Naive thymus-derived CD8-positive, alpha-beta T cell (primary cell): ENCODE data around the gene TNFRSF25. TPM values are rescaled to one million over a fixed set of nuclear protein-coding genes. Genes with fewer than 3 reads are reported as not detected.
"Not testable (repeated sequence)": the region's sequence is repeated elsewhere in the genome, so short reads cannot be mapped to it uniquely, and the experiment has no call there.

Experiments
- ATAC-seq, 2 donors: fragments of 150-1000 bp; cut with Tn5 transposase in 1 of 2; sonication (Bioruptor Pico), chemical (Tn5 transposase) in 1 of 2; 1 replicate in 1 of 2; 2 replicates in 1 of 2; pipeline ENCODE4 v1.10.0; 2021; ENCODE audit warnings: mild to moderate bottlenecking in 2 of 2, moderate library complexity in 2 of 2
- POLR2A ChIA-PET: fragments of 350-600 bp; sonication (Branson Sonifier 250); formaldehyde crosslinking; loops from one replicate; lab custom pipeline; 2021; ENCODE audit warnings: antibody characterized with exemption; lab: Charles Lee
- DNase-seq, 10 donors: peaks; one replicate each; pipeline versions ENCODE4 v3.0.0 to v3.0.0-alpha.2; 2020 to 2022
- H3K27ac Mint-ChIP-seq, 10 donors: one replicate each; pipeline ENCODE4 v1.8.0; 2020 to 2022; ENCODE audit warnings: mild to moderate bottlenecking in 10 of 10, mixed read lengths in 10 of 10, moderate library complexity in 4 of 10, inconsistent platforms in 1 of 10
- H3K27me3 Mint-ChIP-seq, 5 donors: one replicate each; pipeline ENCODE4 v1.8.0; 2021 to 2022; ENCODE audit warnings: mixed read lengths in 5 of 5
- H3K36me3 Mint-ChIP-seq, 3 donors: one replicate each; pipeline ENCODE4 v1.8.0; 2020 to 2022; ENCODE audit warnings: mixed read lengths in 3 of 3, mild to moderate bottlenecking in 2 of 3, inconsistent platforms in 1 of 3
- H3K4me1 Mint-ChIP-seq, 4 donors: one replicate each; pipeline ENCODE4 v1.8.0; 2021 to 2022; ENCODE audit warnings: mixed read lengths in 4 of 4
- H3K4me3 Mint-ChIP-seq, 10 donors: one replicate each; pipeline ENCODE4 v1.8.0; 2020 to 2022; ENCODE audit warnings: mild to moderate bottlenecking in 10 of 10, mixed read lengths in 10 of 10, moderate library complexity in 6 of 10, inconsistent platforms in 1 of 10
- H3K9me3 Mint-ChIP-seq, 9 donors: one replicate each; pipeline ENCODE4 v1.8.0; 2020 to 2022; ENCODE audit warnings: mixed read lengths in 9 of 9, mild to moderate bottlenecking in 3 of 9, inconsistent platforms in 1 of 9, moderate library complexity in 1 of 9
- polyA plus RNA-seq, 3 donors: library from polyadenylated mRNA; unstranded; fragments of 300-500 nt; fragmentation: Illumina TruSeq; gene quantifications; one replicate each; pipeline ENCODE4 v1.2.3, GENCODE V29; 2021
- total RNA-seq, 8 experiments: library from RNA in 2 of 8; stranded (reverse) in 2 of 8; gene quantifications; one replicate each; pipeline ENCODE4 v1.2.3 and lab custom pipeline; 2021 to 2026

TNFRSF25 gene
- total and polyA plus RNA-seq, 5 experiments from 2014 or later: 7.2 to 381 (median 28.7) TPM

DNA sequence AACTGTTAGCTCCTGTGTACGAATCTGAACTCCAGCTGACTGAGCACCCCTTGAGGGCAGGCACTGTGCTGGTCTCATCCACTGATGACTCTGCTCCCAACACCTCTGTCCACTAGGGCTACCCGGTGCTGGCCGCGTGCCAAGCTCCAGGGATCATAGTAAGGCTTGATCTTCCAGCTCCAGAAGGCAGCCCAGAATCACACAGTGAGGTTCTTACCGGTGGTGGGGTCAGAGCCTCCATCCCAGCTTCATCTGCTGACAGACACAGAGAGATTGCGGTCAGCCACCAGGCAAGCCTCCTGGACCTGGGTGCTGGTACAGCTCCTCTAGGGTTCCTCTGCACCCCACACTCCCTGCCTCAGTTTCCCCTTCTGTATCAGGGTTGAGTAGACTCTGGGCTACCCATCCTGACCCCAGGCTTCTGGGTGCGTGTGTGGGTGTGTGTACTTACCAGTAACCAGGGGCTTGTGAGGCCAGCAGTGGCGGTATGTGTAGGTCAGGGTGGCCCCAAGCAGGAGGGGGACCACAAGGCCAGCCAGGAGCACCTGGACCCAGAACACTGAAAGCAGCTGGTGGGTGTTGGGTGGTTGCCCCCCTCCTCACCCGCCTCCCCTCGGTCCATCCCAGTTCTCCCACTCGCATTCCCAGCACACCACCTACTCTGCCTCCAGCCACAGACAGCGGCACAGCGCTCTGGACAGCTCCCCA, 3.4 kb downstream of the TNFRSF25 start:
- ATAC-seq (no peak), DNase-seq (no peak)
- peaks cover 32 to 62% (median 51%) of the 10 kb centered on the region in 4 donors for H3K4me1 Mint-ChIP-seq
- peaks cover 0 to 35% (median 12%) of the 10 kb centered on the region in 3 donors for H3K36me3 Mint-ChIP-seq
- H3K27ac Mint-ChIP-seq: peak overlapping the region; percentile 77 to 95 (median 92)
- H3K27me3 Mint-ChIP-seq: peaks cover 0 to 5% (median 0%) of the 10 kb centered on the region in 5 donors
- peak overlapping the region in 8 of 10 donors; percentile 47 to 82 (median 70) for H3K4me3 Mint-ChIP-seq
- H3K9me3 Mint-ChIP-seq: no peaks in the 10 kb centered on the region
- POLR2A ChIA-PET: interaction anchor here (0.6 to 4.7 kb wide), 8 partner anchors 8 to 150 kb away, joined by 3 to 30 read pairs (median 3); partner anchors contain the start of gene PLEKHG5

DNA sequence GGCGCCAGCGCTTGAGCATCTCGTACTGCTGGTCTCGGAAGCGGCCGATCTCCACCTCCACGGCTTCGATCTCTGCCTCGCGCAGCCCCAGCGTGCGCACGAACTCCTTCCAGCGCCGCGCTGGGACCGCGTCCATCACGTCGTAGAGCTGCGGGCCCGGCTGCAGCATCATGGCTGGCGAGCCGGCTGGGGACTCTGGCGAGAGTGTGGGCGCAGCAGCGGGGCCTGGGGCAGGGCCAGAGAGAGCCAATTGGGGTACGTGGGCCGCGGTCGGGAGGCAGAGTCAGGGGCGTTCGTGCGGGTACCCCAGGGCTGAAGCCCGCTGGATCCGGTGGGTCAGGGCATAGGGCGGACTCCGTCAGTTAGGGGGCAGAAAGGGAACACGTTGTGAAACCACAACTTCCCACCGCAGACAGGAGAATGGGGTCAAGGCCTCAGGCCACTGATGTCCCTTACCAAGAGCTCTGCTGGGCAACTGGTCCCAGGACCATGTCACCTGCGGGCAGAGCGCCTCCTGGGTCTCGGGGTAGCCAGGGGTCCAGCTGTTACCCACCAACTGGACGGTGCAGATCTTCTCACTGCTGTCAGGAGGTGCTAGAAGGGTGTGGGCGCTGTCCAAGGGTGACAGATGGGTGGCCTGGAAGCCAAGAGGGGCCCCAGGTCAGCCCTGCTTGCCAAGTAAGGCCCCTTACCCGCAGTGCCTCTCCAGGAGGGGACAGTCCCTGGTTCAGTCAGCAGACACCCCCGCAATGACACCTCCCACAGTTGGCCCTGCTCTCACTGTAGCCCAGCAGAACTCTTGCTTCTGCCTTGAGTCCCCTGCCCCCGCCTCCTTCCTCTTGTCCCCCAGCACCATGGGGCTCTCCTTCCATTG, 4.2 kb downstream of the TNFRSF25 start:
- Mint-ChIP-seq H3K27ac (peak overlapping the region; percentile 77 to 99 (median 93)), H3K27me3 (peaks cover 0 to 9% (median 3%) of the 10 kb centered on the region in 5 donors), H3K9me3 (no peaks in the 10 kb centered on the region), H3K4me1 (peaks cover 31 to 69% (median 53%) of the 10 kb centered on the region in 4 donors), H3K4me3 (peak overlapping the region in 9 of 10 donors; percentile 10 to 92 (median 76)), H3K36me3 (peaks cover 0 to 39% (median 12%) of the 10 kb centered on the region in 3 donors)
- no peak for ATAC-seq
- POLR2A ChIA-PET: interaction anchor here (0.6 to 4.7 kb wide), 8 partner anchors 7 to 150 kb away, joined by 3 to 30 read pairs (median 4); partner anchors contain the start of genes NOL9, PLEKHG5 and TAS1R1
- no peak for DNase-seq

DNA sequence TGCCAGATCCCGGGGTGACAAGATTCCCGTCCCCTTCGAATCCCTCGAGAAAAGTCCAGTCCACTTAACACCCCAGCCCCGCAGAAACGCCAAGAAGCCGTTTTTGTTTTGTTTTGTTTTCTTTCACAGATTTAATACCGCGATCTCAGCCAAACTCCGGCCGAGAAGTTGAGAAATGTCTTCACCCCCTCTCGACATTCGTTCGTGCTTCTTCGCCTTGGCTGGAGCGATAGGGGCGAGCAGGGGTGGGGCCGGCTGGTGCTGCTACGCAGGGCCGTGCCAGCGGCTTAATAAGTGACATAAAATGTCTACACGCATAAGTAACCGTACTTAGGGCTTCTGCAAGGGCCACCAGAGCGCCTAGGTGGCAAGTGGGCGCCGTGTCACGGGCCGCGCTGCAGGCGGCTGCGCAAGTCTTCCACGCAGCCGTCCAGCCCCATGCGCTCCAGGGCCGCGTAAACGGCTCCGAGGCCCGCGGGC, 4.9 kb downstream of the TNFRSF25 start:
- H3K27ac Mint-ChIP-seq: peak overlapping the region; percentile 93 to 99 (median 98)
- POLR2A ChIA-PET: interaction anchor here (0.6 to 4.7 kb wide), 9 partner anchors 7 to 243 kb away, joined by 4 to 58 read pairs (median 15); partner anchors contain the start of genes ACOT7, NOL9, PLEKHG5 and TAS1R1
- DNase-seq: no peak
- peaks cover 32 to 73% (median 53%) of the 10 kb centered on the region in 4 donors for H3K4me1 Mint-ChIP-seq
- H3K27me3 Mint-ChIP-seq: peaks cover 1 to 15% (median 7%) of the 10 kb centered on the region in 5 donors
- peaks cover 0 to 42% (median 12%) of the 10 kb centered on the region in 3 donors for H3K36me3 Mint-ChIP-seq
- H3K4me3 Mint-ChIP-seq: peak overlapping the region; percentile 76 to 95 (median 91)
- no peaks in the 10 kb centered on the region for H3K9me3 Mint-ChIP-seq
- no peak for ATAC-seq

DNA sequence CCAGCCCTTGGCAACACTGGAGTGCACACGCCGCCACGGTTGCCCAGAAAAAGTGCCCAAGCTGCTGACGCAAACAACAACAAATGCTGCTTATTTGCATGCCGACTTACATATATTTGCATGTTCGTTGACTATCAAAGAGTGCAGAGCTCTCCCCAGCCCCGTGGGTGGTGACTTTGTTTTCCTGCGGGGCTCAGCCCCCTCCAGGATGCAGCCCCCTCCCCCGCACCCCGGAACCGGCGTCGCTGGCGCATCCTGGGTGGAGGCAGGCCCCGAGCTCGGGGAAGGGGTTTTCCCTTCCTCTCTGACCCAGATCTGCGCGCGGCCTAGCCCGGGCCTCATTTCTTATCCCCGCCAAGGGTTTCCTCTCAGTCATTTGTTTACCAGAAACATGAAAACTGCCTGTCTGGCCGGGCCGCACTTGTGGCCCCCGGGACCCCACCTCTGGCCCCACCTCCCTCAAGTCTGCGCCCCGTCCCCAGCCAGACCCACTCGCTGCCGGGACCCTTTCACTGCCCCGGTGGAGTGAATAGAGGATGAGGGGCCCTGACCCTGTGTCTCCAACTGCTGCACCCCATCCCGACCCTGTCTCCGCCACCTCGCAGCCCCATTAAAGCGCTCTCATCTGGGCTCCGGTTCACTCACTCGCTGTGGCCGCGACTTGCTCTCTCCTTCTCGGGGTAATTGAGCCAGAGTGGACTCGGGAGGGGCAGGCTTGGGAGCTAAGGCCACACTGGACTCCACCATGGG, 5.5 kb downstream of the TNFRSF25 start:
- POLR2A ChIA-PET: interaction anchor here (0.6 to 4.7 kb wide), 17 partner anchors 8 to 244 kb away, joined by 3 to 58 read pairs (median 7); partner anchors contain the start of genes ACOT7, NOL9, PHF13 and PLEKHG5
- H3K4me3 Mint-ChIP-seq: peak overlapping the region; percentile 76 to 95 (median 91)

DNA sequence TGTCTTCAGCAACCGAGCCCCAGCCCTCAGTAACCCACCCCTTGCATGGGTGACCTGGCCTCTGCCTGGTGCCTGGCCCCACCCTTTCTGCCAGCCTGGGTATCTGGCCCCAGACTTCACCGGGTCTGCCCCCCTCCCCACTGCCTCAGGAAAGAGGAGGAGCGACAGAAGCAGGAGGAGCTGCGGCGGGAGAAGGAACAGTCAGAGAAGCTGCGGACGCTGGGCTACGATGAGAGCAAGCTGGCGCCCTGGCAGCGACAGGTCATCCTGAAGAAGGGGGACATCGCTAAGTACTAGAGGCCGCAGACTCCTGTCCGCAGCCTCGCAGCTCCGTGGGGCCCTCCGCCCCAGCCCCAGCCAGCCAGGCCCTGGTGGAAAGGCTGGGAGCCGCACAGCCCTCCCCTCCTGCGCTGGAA, 6.1 kb downstream of the TNFRSF25 start:
- Mint-ChIP-seq H3K4me1 (peaks cover 31 to 71% (median 53%) of the 10 kb centered on the region in 4 donors), H3K27me3 (peaks cover 1 to 24% (median 10%) of the 10 kb centered on the region in 5 donors), H3K9me3 (no peaks in the 10 kb centered on the region), H3K4me3 (peak overlapping the region; percentile 76 to 95 (median 91)), H3K27ac (peak overlapping the region; percentile 93 to 99 (median 98)), H3K36me3 (peaks cover 0 to 40% (median 12%) of the 10 kb centered on the region in 3 donors)
- DNase-seq: peak in 9 of 10 donors; percentile 36 to 78 (median 41)
- POLR2A ChIA-PET: interaction anchor here (0.6 to 4.7 kb wide), 18 partner anchors 7 to 154 kb away, joined by 3 to 58 read pairs (median 6); partner anchors contain the start of genes ACOT7, NOL9, PHF13 and PLEKHG5
- ATAC-seq: peak; percentile 26 to 40

More for the DNA sequence above, 5.5 kb downstream of the TNFRSF25 start:
- no peaks in the 10 kb centered on the region for H3K9me3 Mint-ChIP-seq
- DNase-seq (peak; percentile 73 to 94 (median 90)), ATAC-seq (peak; percentile 84 to 87)
- H3K27me3 Mint-ChIP-seq: peaks cover 1 to 21% (median 10%) of the 10 kb centered on the region in 5 donors
- peaks cover 33 to 75% (median 54%) of the 10 kb centered on the region in 4 donors for H3K4me1 Mint-ChIP-seq
- H3K27ac Mint-ChIP-seq: peak overlapping the region; percentile 93 to 99 (median 98)
- peaks cover 0 to 42% (median 12%) of the 10 kb centered on the region in 3 donors for H3K36me3 Mint-ChIP-seq

DNA sequence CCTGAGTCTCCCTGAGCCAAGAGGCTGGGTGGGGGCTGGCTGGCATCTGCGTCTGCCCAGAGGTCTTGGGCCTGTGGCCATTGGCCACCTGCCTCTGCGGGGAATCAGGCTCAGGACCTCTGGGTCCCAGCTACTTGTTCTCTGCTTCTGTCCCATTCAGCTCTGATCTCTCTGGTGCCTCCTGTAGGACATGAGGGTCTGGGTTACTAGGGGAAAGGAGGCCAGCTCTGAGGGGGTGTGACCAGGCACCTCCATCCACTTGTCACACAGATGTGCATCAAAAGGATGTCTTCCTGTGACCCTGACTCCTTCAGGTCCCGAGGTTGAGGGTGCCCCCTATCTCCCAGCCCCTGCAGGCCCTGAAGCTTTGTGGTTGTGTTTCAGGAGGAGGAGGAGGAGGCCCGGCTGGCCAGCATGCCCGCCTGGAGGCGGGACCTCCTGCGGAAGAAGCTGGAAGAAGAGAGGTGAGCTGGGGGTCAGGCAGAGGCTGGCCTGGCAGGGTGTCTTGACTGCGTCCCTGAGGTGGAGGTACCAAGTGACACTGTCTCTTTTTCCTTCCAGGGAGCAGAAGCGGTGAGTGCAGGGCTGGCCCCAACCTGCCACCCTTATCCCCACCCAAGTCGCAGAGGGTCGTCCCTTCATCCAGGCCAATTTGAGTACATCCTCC, 9.0 kb downstream of the TNFRSF25 start:
- no peak for ATAC-seq
- Mint-ChIP-seq H3K36me3 (peaks cover 0 to 26% (median 6%) of the 10 kb centered on the region in 3 donors), H3K27ac (peak overlapping the region in 3 of 10 donors; percentile 21 to 44 (median 23)), H3K4me3 (peak overlapping the region in 4 of 10 donors; percentile 1 to 34 (median 24)), H3K27me3 (peaks cover 4 to 47% (median 23%) of the 10 kb centered on the region in 5 donors), H3K4me1 (peaks cover 21 to 55% (median 36%) of the 10 kb centered on the region in 4 donors), H3K9me3 (no peaks in the 10 kb centered on the region)
- DNase-seq: no peak
- POLR2A ChIA-PET: interaction anchor here (0.6 to 3.2 kb wide), 3 partner anchors 10 to 33 kb away, joined by 3 to 25 read pairs (median 4); partner anchors contain the start of gene TNFRSF25

DNA sequence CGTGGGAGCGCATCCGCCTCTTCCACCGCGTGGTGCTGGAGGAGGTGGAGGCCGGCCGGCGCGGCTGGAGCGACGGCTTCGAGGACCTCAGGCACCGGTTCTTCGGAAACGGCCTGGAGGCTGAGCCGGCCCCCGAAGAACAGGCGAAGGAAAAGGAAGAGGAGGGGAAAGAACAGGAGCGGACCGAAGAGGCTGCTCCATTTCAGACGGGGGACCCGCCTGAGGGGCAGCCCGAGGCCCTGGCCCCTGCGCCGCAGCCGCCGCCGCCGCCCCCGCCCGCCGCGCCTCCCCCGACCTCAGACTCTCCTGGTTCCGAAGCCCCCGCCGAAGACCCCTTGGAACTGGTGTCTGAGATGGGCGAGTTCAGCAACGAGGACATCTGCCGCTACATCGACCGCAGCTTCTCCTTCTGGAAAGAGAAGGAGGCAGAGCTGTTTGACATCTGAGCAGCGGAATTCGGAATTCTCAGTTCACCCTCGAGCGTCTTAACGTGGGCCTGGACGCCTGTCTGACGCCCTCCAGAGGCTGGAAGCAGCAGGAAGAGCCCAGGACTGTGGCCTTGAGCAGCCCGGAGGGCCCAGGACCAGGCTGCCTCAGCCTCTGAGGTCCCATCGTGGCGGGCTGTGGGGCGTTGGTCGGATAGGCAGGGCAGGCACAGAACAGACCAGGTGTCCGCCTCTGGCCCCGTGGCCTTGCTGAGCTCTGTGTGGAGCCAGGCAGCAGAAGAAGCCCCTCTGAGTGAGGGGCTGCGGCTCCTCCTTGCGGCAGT, 10.0 kb downstream of the TNFRSF25 start:
- H3K36me3 Mint-ChIP-seq: peaks cover 0 to 19% (median 4%) of the 10 kb centered on the region in 3 donors
- peaks cover 21 to 45% (median 30%) of the 10 kb centered on the region in 4 donors for H3K4me1 Mint-ChIP-seq
- peaks cover 4 to 52% (median 24%) of the 10 kb centered on the region in 5 donors for H3K27me3 Mint-ChIP-seq
- peak overlapping the region in 1 of 10 donors; percentile 23 for H3K27ac Mint-ChIP-seq
- not testable (repeated sequence) for ATAC-seq, H3K9me3 Mint-ChIP-seq, DNase-seq
- POLR2A ChIA-PET: interaction anchor here (3.2 kb wide), 1 partner anchor 11 kb away, joined by 25 read pairs; the partner anchor contains the start of gene TNFRSF25
- peak overlapping the region in 4 of 10 donors; percentile 14 to 53 (median 25) for H3K4me3 Mint-ChIP-seq

DNA sequence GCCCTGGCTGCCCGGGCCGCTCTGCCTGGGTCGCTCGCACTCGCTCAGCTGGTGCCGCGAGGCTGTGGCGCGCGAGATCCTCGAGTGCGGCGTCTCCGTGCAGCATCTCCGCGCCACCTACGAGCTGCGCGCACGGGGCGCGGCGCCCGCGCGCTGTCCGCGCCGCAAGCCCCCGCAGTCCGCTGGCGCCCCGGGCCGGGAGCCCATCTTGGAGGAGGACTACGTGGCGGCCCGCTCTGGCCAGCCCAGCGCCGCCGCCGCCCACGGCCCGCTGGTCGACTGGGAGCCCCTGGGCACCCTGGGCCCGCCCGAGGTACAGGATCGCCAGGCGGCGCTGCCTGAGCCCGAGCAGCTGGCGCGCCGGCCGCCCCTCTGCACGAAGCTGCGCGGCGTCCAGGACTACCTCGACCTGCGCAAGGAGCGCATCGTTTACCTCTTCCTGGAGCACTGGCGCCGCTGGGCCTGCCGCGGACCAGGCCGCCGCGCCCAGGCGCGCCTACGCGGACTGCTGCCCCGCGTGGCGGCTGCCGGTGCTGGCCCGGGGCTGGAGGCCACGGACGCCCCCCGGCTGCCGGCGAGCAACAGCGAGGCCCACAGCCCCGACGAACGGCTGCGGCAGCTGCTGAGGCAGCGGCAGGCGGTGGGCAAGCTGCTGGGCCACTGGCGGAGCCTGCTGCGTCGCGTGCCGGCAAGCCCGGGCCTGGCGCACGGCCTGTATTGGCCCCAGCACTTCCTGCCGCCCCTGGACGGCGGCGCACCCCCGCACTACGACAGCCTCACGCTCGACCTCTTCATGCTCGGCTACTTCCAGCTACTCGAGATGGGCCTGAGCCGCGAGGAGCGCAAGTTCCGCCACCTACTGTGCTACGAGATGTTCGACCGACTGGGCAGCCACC, 10.9 kb downstream of the TNFRSF25 start:
- H3K27ac Mint-ChIP-seq: no peak overlapping the region
- H3K27me3 Mint-ChIP-seq: peaks cover 6 to 60% (median 31%) of the 10 kb centered on the region in 5 donors
- DNase-seq (peak in 3 of 10 donors; percentile 30 to 46 (median 38)), ATAC-seq (peak; percentile 56 to 58)
- peaks cover 19 to 37% (median 21%) of the 10 kb centered on the region in 4 donors for H3K4me1 Mint-ChIP-seq
- POLR2A ChIA-PET: interaction anchor here (0.6 to 3.2 kb wide), 6 partner anchors 8 to 25 kb away, joined by 3 to 25 read pairs (median 5); partner anchors contain the start of gene TNFRSF25
- H3K9me3 Mint-ChIP-seq: no peaks in the 10 kb centered on the region
- H3K4me3 Mint-ChIP-seq: peak overlapping the region in 3 of 10 donors; percentile 14 to 33 (median 23)
- H3K36me3 Mint-ChIP-seq: peaks cover 0 to 14% (median 0%) of the 10 kb centered on the region in 3 donors
